DMS153 treated with DMSO at 0.1 percent for 48 hours (cell line): ENCODE data around the gene C14orf132.

Experiments
- DNase-seq: peaks from one replicate; lab custom pipeline; 2025; ENCODE audit not compliant: unreplicated experiment; lab: John Stamatoyannopoulos, UW

C14orf132 gene

DNA sequence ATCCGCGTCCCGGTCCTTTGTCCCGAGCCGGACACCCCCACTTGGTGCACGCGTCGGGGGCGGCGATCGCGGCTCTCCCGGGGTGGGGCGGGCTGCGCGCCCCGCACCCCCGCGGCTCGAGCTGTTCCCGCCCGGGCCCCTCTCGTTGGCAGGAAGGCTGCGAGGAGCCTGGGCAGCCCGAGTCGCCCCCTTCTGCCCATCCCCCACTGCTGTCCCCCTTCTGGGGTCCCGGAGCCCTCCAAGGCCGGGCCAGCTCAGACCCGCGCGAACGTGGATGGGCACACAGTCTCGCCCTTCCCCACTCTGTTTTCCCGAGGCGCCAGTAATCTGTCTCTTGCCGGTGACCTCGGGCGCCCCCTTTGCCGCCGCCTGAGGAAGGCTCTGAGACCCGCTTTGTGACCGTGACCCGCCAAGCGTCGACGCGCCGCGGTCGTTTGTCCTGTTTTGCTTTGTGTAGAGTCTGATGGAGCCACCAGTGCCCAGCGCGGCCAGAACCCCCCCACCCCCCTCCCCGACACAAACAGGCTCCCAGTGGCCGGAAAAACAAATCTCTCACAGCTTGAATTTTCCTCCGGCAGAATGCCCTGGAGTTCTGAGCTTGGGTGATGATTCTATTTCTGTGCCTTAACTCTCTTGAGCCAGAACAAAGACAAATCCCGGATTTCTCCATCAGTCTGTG is 610 bp downstream of the C14orf132 start:
- DNase-seq: peak; percentile 28

GRCh38 chr14:96040828-96041371 is 1.7 kb downstream of the C14orf132 start:
- DNase-seq: no peak

DNA sequence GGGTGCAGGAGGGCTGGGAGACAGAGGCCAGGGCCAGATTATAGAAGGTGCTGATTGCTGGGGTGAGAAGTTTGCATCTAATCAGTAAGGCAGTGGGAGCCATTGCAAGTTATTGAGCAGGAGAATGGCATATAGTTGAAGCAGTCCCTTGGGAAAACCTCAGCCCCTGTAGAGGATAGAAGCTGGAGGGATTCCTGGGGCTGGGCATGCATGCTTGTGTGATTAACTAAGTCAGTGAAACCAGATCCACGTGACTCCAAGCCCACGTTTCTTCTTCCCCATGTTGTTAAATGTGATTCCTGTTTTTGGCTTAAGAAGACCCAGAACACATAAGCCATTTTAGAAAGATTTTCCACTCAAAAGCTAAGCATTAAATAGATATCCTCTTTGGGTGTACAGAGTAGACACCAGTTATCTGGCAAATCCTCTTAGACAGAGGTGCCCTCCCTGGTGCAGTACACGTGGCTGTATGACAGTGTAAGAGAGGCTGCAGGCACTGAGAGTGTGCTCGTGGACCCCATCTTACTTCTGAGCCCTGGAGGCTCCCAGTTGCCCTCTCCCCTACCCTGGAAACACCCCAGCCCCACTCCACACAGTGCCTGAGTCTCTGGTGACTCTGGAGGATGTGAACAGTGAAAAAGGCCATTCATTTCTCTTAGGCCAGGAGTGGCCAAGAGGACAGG is 3.2 kb downstream of the C14orf132 start:
- no peak for DNase-seq

GRCh38 chr14:96046630-96047029 is 7.5 kb downstream of the C14orf132 start:
- no peak for DNase-seq

GRCh38 chr14:96047101-96047500 is 7.9 kb downstream of the C14orf132 start:
- no peak for DNase-seq

GRCh38 chr14:96049932-96050331 is 10.8 kb downstream of the C14orf132 start:
- DNase-seq: no peak

DNA sequence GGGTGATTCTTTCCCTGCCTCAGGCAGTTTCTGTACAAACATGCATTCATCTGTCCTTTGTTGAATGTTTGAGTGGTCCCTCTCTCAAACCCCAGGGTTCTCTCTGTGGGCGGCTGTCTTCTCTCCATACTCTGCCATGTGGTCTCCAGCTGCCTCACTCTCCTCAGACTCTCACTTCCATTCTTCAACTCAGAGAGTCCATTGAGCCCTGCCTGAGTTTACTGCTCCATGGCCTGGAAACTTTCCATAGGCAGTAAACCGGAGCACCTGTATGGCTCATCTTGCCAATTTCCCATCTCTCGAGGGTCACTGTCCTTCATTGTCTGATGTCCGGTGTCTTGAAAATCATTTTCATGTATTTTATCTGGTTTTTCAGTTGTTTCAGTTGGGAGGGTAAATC is 11.3 kb downstream of the C14orf132 start:
- no peak for DNase-seq

DNA sequence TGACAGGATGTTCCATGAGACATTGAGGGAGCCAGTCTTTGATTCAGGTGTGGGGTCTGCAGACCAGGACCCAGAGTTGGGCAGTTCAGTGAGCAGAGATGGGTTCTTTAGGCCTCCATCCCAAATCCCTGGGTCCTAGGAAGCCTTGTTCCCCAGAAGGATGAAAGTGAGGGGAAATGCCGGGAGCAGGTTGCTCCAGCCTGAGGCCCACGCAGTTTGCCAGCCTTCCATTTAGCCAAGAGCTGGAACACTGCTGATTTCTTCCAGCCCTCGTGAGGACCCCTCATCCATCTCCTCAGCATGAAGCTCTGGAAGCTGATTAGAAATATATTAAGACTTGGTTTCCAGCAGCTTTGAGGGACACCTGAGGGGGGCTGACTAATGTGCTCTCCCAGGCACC is 12.1 kb downstream of the C14orf132 start:
- DNase-seq: no peak

DNA sequence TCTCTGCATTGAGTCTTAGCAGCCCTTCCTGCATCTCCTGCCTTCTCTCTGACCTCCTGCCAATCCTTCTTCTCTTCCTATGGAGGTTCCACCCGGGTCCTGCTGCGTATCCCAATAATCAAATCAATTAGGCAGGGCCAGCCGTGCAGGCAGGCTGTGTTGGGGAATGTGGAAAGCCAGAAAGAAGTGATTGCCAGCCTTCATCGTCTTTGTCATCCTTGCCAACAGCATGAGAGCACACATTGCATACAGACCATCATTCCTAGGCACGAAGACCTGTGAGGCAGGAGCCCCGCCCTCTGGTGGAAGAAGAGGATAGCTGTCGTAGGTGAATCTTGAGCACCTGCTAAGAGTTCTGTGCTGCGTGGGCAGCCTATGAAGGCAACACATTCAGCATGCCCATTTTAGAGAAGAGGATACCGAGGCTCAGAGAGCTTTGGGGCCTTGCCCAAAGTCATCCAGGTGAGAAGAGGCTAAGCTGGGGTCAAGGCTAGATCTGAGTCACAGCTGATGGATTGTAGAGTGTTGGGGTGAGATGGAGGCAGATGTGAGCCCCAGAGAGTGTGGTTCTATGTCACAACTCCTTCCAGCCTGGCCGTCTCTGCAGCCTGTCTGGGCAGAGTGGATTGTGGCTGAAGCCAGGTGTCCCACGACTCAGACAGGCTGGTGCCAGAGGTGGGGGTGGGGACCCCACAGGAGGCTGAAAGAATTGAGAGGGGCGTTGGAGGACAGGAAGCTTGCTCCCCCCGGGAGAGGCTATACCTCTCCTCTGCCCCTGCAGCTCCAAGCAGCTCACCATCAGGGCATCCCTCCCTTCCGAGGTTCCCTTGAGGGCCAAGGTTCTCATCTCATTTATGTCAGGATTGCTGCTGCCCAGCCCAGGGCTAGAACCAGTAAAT is 12.7 kb downstream of the C14orf132 start:
- DNase-seq: no peak

GRCh38 chr14:96052541-96053247 is 13.5 kb downstream of the C14orf132 start:
- no peak for DNase-seq

GRCh38 chr14:96053248-96053599 is 14.1 kb downstream of the C14orf132 start:
- no peak for DNase-seq

DNA sequence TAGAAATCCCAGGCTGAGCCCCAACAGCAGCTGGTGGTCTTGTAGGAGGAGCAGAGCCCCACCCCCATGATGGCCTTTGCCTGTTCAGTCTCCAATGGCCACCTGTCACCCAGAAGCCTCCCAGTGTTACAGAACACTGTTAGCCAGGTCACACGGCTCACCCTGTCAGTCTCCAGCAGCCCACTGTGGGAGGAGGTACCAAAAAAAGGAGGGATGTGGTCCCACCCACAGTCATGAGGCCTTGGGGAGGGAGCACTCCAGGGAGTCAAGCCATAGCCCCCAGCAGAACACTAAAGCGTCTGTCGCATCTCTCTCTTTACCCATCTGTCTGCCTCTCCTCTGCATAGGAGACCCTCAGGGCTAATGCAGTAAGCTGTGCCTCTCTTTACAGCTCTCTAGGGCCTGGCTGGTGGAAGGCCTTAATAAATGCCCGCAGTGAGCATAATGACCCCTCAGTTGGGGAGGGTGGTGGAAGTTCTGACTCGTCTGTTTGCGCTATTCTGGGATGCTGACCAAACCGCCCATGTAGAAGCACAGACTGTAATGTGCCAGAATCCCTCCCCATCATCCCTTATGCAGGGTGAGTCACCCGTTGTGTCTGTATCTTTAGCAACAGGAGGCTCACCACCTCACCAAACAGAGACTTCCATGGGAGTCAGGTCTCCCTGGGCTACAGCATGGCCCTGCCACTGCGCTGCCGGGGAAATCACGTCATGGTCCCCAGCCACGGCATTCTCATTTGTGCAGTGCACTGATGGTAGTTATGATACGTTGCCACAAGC is 14.6 kb downstream of the C14orf132 start:
- no peak for DNase-seq

DNA sequence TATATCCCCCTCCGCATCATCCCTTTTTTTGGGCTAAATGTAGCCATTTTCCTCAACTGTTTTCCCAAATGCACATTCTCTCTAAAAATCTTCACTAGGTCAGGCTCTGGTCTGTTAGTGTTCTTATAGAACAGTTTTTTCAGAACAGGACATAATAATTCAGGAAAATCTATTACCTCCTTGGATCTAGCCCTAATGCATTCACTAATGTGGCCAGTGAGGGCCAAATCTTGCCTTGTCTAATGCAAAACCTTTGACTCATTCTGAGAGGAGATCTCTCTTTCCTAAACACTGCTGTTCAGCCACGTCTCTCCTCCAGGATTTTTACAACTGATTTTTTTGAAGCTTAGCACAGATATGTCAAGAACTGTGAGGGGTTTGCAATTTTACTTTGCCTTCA is 15.5 kb downstream of the C14orf132 start:
- no peak for DNase-seq

DNA sequence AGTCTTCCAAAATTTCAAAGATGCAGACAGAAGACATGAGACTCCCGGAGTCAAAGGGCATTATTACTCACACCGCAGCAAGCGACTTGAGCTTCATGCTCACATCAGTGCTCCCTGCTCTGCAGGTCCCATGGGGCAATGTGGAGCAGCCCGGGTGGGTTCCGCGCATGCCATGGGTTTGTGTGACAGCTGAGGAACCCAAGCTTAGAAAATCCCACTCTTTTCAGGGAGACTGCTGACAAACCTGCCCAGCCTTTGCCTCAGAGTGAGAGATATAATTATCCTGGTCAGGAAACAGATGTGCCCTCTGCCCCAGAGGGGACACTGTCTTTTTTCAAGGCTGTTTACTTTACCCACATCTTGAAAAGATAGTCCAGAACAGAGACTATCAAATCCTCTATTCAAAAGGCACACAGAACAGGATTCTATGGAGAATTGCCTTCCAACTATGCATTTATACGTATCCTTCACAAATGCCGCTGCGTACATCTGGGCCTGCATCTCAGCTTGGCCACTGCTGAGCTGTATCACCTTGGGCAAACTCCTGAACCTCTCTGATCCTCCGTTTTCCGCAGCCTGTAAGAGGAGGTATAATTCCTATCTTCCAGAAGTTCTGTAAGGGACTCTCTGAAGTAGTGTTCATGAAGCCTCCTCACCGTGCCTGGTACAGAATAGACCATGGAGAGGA is 16.0 kb downstream of the C14orf132 start:
- DNase-seq: no peak

GRCh38 chr14:96055753-96056508 is 16.8 kb downstream of the C14orf132 start:
- DNase-seq: no peak

DNA sequence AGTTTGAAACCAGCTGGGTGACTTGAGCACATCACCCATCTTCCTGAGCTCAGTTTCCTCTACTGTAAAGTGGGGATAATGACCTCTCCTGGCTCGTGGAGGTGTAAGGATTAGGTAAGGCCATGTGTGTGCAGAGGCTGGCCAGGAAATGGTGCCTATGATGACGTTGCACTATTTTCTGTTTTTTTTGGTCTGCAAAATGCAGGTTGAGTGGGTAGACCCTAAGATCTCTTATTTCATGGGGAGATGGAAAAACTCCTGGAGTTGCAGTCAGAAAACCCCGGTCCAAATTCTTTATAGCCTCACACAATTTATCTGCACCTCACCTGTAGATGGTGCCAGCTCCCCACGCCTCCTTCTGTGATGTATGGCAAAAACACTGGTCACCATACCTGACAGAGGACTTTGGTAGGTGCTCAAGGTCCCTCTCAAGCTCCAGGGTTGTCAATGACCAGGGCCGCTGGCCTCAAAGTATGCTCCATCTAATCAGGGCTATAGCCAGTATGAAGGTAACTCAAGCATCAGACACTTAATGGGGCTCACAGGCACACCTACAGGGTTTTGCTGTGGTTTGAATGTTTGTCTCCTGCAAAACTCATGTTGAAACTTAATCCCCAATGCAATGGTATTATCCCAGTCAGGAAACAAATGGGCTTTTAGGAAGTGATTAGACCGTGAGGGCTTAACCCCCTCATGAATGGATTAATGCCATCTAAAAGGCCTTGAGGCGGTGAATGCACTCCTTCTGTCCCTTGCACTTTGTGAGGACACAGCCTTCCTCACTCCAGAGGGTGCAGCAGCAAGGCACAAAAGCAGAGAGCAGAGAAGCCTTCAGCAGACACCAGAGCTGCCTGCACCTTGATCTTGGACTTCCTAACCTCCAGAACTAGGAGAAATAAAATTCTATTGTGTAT is 17.6 kb downstream of the C14orf132 start:
- DNase-seq: peak; percentile 18

GRCh38 chr14:96057738-96058137 is 18.6 kb downstream of the C14orf132 start:
- DNase-seq: no peak
